Spleen (tissue), 11 donors: ENCODE measurements around the gene CHRNA9. TPM values are rescaled to one million over a fixed set of nuclear protein-coding genes. Genes with fewer than 3 reads are reported as not detected.

Experiments used
- DNase-seq: peaks from one replicate; pipeline ENCODE4 v3.0.0-alpha.2; 2020
- H3K27ac ChIP-seq, 8 donors: fragments of 200-600 bp; sonication (generic) in 7 of 8; 1 replicate in 4 of 8; 2 replicates in 4 of 8; pipeline versions ENCODE4 v1.5.0 to v1.8.0; 2016 to 2021; ENCODE audit warnings: inconsistent platforms in 4 of 8, mild to moderate bottlenecking in 4 of 8, moderate library complexity in 1 of 8
- H3K27me3 ChIP-seq, 7 donors: fragments of 200-600 bp; sonication (generic) in 6 of 7; replicated peaks in 1 of 7; 1 replicate in 4 of 7; 2 replicates in 3 of 7; pipeline versions ENCODE4 v1.5.0 to v1.8.0; 2016 to 2021; ENCODE audit warnings: inconsistent platforms in 3 of 7, mild to moderate bottlenecking in 1 of 7
- H3K36me3 ChIP-seq, 6 donors: fragments of 200-600 bp; sonication (generic) in 5 of 6; 1 replicate in 4 of 6; 2 replicates in 2 of 6; pipeline versions ENCODE4 v1.5.0 to v1.8.0; 2016 to 2021; ENCODE audit warnings: inconsistent platforms in 2 of 6
- H3K4me1 ChIP-seq, 6 donors: fragments of 200-600 bp; sonication (generic) in 5 of 6; 1 replicate in 3 of 6; 2 replicates in 3 of 6; pipeline versions ENCODE4 v1.5.0 to v1.8.0; 2016 to 2021; ENCODE audit warnings: inconsistent platforms in 3 of 6
- H3K4me3 ChIP-seq, 8 donors: fragments of 200-600 bp; sonication (generic) in 7 of 8; 1 replicate in 4 of 8; 2 replicates in 4 of 8; pipeline versions ENCODE4 v1.5.0 to v1.8.0; 2016 to 2021; ENCODE audit warnings: inconsistent platforms in 4 of 8, mild to moderate bottlenecking in 4 of 8, moderate library complexity in 2 of 8
- H3K9me3 ChIP-seq, 8 donors: fragments of 200-600 bp; sonication (generic) in 7 of 8; 1 replicate in 4 of 8; 2 replicates in 4 of 8; pipeline versions ENCODE4 v1.5.0 to v1.8.0; 2016 to 2021; ENCODE audit warnings: inconsistent platforms in 4 of 8
- CTCF ChIP-seq, 11 experiments: fragments of 200-600 bp in 7 of 11; fragments of 450-650 bp in 4 of 11; sonication (generic) in 4 of 11; IDR thresholded peaks in 8 of 11; conservative IDR thresholded peaks in 3 of 11; 1 replicate in 7 of 11; 2 replicates in 4 of 11; pipeline versions ENCODE4 v1.4.0 to v1.8.0; 2016 to 2021; ENCODE audit warnings: antibody characterized with exemption in 11 of 11, inconsistent platforms in 4 of 11, mild to moderate bottlenecking in 1 of 11
- POLR2A ChIP-seq, 3 donors: fragments of 450-650 bp; IDR thresholded peaks; one replicate each; pipeline ENCODE4 v1.5.1; 2017; ENCODE audit warnings: antibody characterized with exemption in 3 of 3, mild to moderate bottlenecking in 1 of 3
- POLR2AphosphoS5 ChIP-seq, 3 donors: sonication (generic); formaldehyde crosslinking; IDR thresholded peaks; one replicate each; pipeline ENCODE4 v1.5.1; 2017; ENCODE audit warnings: antibody characterized with exemption in 3 of 3
- WGBS, 5 donors: extraction: QIAGEN DNeasy Blood & Tissue Kit in 3 of 5; methylation state at CpG; one replicate each; pipeline versions ENCODE4 v1.1.5 to v1.1.7; 2013 to 2018; 5-methylcytosine and 5-hydroxymethylcytosine counted together
- intact Hi-C: fragments of 100-400 bp; cut with DNase I; formaldehyde crosslinking; loops from one replicate; pipeline ENCODE4 v1.15.0; 2023; ENCODE audit warnings: low total_unique reads
- polyA plus RNA-seq, 3 donors: library from polyadenylated mRNA; stranded (reverse); fragments of 200-250 nt; gene quantifications; one replicate each; pipeline ENCODE4 v1.2.1, GENCODE V29; 2013
- total RNA-seq, 7 donors: library from RNA; depleted of rRNA in 3 of 7; stranded (reverse); fragments of >200 nt in 3 of 7; fragmentation: NEBNext Ultra II Directional in 4 of 7; extraction: Animal tissue kit (Norgen Biotek cat#: 25700) in 4 of 7; gene quantifications; one replicate each; pipeline versions ENCODE4 v1.1.0 to v1.2.1, GENCODE V29; 2016 to 2021
- donor health status: healthy with polysubstance abuse.
- donor health status: DM: no; HTN: no; CAD: no; lungs with moderate emphysema.
- donor health status: DM: no; HTN: no; CAD: no.
- donor health status: Bipolar disorder and iron deficiency.
- donor health status: healthy.
- donor health status: DM: no; HTN: no; CAD: no.
- donor health status: DM: yes; HTN: yes; CAD: no.

CHRNA9 gene
- total and polyA plus RNA-seq, 10 donors = 0.03 to 0.11 TPM; not detected in 8

- WGBS, 5 donors = 27 to 47% (median 30%) methylated on average over 6 to 7 of the region's 7 CpGs
- H3K36me3 ChIP-seq = no peaks in the 10 kb centered on the region
- peak; percentile 90 for DNase-seq
- peak; percentile 47 to 88 (median 78) for TF ChIP-seq POLR2AphosphoS5 (IDR thresholded peaks at IDR 0.05)
- TF ChIP-seq POLR2A (IDR thresholded peaks at IDR 0.05) = peak in 2 of 3 donors; percentile 29 to 30
- no peak for TF ChIP-seq CTCF (IDR thresholded peaks at IDR 0.05 in 8 of 11, conservative IDR thresholded peaks at IDR 0.05 in 3 of 11)
- no peak overlapping the region for H3K4me3 ChIP-seq
- H3K27me3 ChIP-seq = no peaks in the 10 kb centered on the region
- intact Hi-C loops = no loop called here
- H3K27ac ChIP-seq = peak overlapping the region; percentile 72 to 92 (median 84)
- no peaks in the 10 kb centered on the region for H3K9me3 ChIP-seq
- peaks cover 48 to 98% (median 77%) of the 10 kb centered on the region in 6 donors for H3K4me1 ChIP-seq
These were observed 33.5 kb upstream of the CHRNA9 start for GRCh38 chr4:40301603-40302002.

GRCh38 chr4:40303751-40304150 lies 31.4 kb upstream of the CHRNA9 start:
- Histone ChIP-seq H3K4me1 (peaks cover 59 to 100% (median 91%) of the 10 kb centered on the region in 6 donors), H3K36me3 (no peaks in the 10 kb centered on the region), H3K27me3 (no peaks in the 10 kb centered on the region), H3K4me3 (no peak overlapping the region), H3K9me3 (no peaks in the 10 kb centered on the region), H3K27ac (peak overlapping the region; percentile 20 to 92 (median 84))
- TF ChIP-seq CTCF (IDR thresholded peaks at IDR 0.05 in 8 of 11, conservative IDR thresholded peaks at IDR 0.05 in 3 of 11) = no peak
- no peak for DNase-seq
- intact Hi-C loops = no loop called here
- WGBS, 5 donors = 83 to 90% (median 87%) methylated on average over 2 of the region's 2 CpGs

- TF ChIP-seq POLR2A (IDR thresholded peaks at IDR 0.05) = no peak
- TF ChIP-seq POLR2AphosphoS5 (IDR thresholded peaks at IDR 0.05) = peak in 2 of 3 donors; percentile 34 to 79
- peak in 4 of 11 experiments; percentile 24 to 40 (median 26) for TF ChIP-seq CTCF (IDR thresholded peaks at IDR 0.05 in 8 of 11, conservative IDR thresholded peaks at IDR 0.05 in 3 of 11)
- peaks cover 49 to 100% (median 87%) of the 10 kb centered on the region in 6 donors for H3K4me1 ChIP-seq
- DNase-seq = no peak
- H3K4me3 ChIP-seq = peak overlapping the region in 1 of 8 donors; percentile 6
- peak overlapping the region; percentile 66 to 92 (median 82) for H3K27ac ChIP-seq
- no peaks in the 10 kb centered on the region for H3K27me3 ChIP-seq
- no peaks in the 10 kb centered on the region for H3K36me3 ChIP-seq
- 34 to 46% (median 44%) methylated on average over 13 of the region's 13 CpGs for WGBS, 5 donors
- intact Hi-C loops = loop anchor here (5.0 kb wide), 1 partner anchor 153 kb away; no protein-coding TSS in a partner anchor
- H3K9me3 ChIP-seq = no peaks in the 10 kb centered on the region
These were observed 29.6 kb upstream of the CHRNA9 start for GRCh38 chr4:40305328-40306170.

- Histone ChIP-seq H3K36me3 (no peaks in the 10 kb centered on the region), H3K27me3 (no peaks in the 10 kb centered on the region), H3K9me3 (no peaks in the 10 kb centered on the region), H3K4me3 (no peak overlapping the region), H3K27ac (peak overlapping the region; percentile 66 to 92 (median 82)), H3K4me1 (peaks cover 43 to 100% (median 84%) of the 10 kb centered on the region in 6 donors)
- WGBS, 5 donors = 29 to 51% (median 44%) methylated on average over 3 of the region's 3 CpGs
- no peak for DNase-seq
- intact Hi-C loops = loop anchor here (5.0 kb wide), 1 partner anchor 154 kb away; no protein-coding TSS in a partner anchor
- TF ChIP-seq POLR2A (IDR thresholded peaks at IDR 0.05) = no peak
- no peak for TF ChIP-seq CTCF (IDR thresholded peaks at IDR 0.05 in 8 of 11, conservative IDR thresholded peaks at IDR 0.05 in 3 of 11)
- no peak for TF ChIP-seq POLR2AphosphoS5 (IDR thresholded peaks at IDR 0.05)
These were observed 28.9 kb upstream of the CHRNA9 start for GRCh38 chr4:40306226-40306625.
